Measurements from ENCODE around the gene MAST2.

The MAST2 gene

GRCh38 chr1:46065405-46065804 lies 262.0 kb downstream of the MAST2 start:
- no peak for DNase-seq (ENCODE audit: low read depth in 2 of 2)

- DNase-seq (ENCODE audit: low read depth in 2 of 2): no peak
These were observed 264.2 kb downstream of the MAST2 start for GRCh38 chr1:46067652-46068051.

GRCh38 chr1:46068525-46068924 lies 265.1 kb downstream of the MAST2 start:
- DNase-seq (ENCODE audit: low read depth in 2 of 2): no peak

- DNase-seq (ENCODE audit: low read depth in 2 of 2): no peak
These were observed 266.9 kb downstream of the MAST2 start for GRCh38 chr1:46070164-46070814.

GRCh38 chr1:46072975-46073374 lies 269.6 kb downstream of the MAST2 start:
- no peak for DNase-seq (ENCODE audit: low read depth in 2 of 2)

- no peak for DNase-seq (ENCODE audit: low read depth in 2 of 2)
These were observed 272.9 kb downstream of the MAST2 start for GRCh38 chr1:46076343-46076742.

GRCh38 chr1:46077644-46078043 lies 274.2 kb downstream of the MAST2 start:
- no peak for DNase-seq (ENCODE audit: low read depth in 2 of 2)

- DNase-seq (ENCODE audit: low read depth in 2 of 2): no peak
These were observed 276.8 kb downstream of the MAST2 start for GRCh38 chr1:46080257-46080656.

- DNase-seq (ENCODE audit: low read depth in 2 of 2): no peak
These were observed 277.8 kb downstream of the MAST2 start for GRCh38 chr1:46081206-46081605.

- DNase-seq (ENCODE audit: low read depth in 2 of 2): no peak
These were observed 278.2 kb downstream of the MAST2 start for GRCh38 chr1:46081619-46082018.

GRCh38 chr1:46083579-46083978 lies 280.2 kb downstream of the MAST2 start:
- DNase-seq (ENCODE audit: low read depth in 2 of 2): no peak

- DNase-seq (ENCODE audit: low read depth in 2 of 2): no peak
These were observed 281.4 kb downstream of the MAST2 start for GRCh38 chr1:46084553-46085451.

All from stimulated activated CD4-positive, alpha-beta T cell treated with anti-CD3 and anti-CD28 coated beads, Interleukin-12 subunit alpha, Interleukin-12 subunit beta, amount 100 ng/mL, for 24 hours (primary cell).